Measurements from ENCODE around the gene CDCA4.

GRCh38 chr14:105014032-105014431, 6.9 kb downstream of the CDCA4 start:
- TF ChIP-seq, protein P1, sequence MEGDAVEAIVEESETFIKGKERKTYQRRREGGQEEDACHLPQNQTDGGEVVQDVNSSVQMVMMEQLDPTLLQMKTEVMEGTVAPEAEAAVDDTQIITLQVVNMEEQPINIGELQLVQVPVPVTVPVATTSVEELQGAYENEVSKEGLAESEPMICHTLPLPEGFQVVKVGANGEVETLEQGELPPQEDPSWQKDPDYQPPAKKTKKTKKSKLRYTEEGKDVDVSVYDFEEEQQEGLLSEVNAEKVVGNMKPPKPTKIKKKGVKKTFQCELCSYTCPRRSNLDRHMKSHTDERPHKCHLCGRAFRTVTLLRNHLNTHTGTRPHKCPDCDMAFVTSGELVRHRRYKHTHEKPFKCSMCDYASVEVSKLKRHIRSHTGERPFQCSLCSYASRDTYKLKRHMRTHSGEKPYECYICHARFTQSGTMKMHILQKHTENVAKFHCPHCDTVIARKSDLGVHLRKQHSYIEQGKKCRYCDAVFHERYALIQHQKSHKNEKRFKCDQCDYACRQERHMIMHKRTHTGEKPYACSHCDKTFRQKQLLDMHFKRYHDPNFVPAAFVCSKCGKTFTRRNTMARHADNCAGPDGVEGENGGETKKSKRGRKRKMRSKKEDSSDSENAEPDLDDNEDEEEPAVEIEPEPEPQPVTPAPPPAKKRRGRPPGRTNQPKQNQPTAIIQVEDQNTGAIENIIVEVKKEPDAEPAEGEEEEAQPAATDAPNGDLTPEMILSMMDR (conservative IDR thresholded peaks at IDR 0.05): no peak
- no peak for TF ChIP-seq EZH2 (IDR thresholded peaks at IDR 0.05; ENCODE audit: low read depth)
